ENCODE data around the gene LMOD2.

- TF ChIP-seq CTCF (IDR thresholded peaks at IDR 0.05) = no peak
- no peak for TF ChIP-seq POLR2AphosphoS5 (IDR thresholded peaks at IDR 0.05)
These were observed 5.7 kb upstream of the LMOD2 start for GRCh38 chr7:123649964-123650363.
